HFFc6 (cell line): ENCODE measurements around the gene AP1S3. TPM values are rescaled to one million over a fixed set of nuclear protein-coding genes. Genes with fewer than 3 reads are reported as not detected.
A peak's percentile ranks its signal among the peaks of the same experiment; 100 is the strongest.

Source experiments
- DNase-seq: peaks from one replicate; pipeline ENCODE4 v3.0.0-alpha.2; 2018
- H3K27ac Mint-ChIP-seq: 2 replicates; pipeline ENCODE4 v1.8.0; 2020; ENCODE audit warnings: mild to moderate bottlenecking, mixed read lengths
- H3K27me3 Mint-ChIP-seq: 2 replicates; pipeline ENCODE4 v1.8.0; 2021; ENCODE audit warnings: mild to moderate bottlenecking, moderate library complexity, mixed read lengths; ENCODE audit not compliant: insufficient read depth
- H3K36me3 Mint-ChIP-seq: 2 replicates; pipeline ENCODE4 v1.8.0; 2021; ENCODE audit warnings: low read depth, mixed read lengths
- H3K4me1 Mint-ChIP-seq: 2 replicates; pipeline ENCODE4 v1.8.0; 2020; ENCODE audit warnings: low read depth, mixed read lengths
- H3K4me3 Mint-ChIP-seq: 2 replicates; pipeline ENCODE4 v1.8.0; 2020; ENCODE audit warnings: mild to moderate bottlenecking, moderate library complexity, mixed read lengths
- H3K9me3 Mint-ChIP-seq: 2 replicates; pipeline ENCODE4 v1.8.0; 2020; ENCODE audit warnings: mild to moderate bottlenecking, mixed read lengths
- CTCF ChIP-seq: fragments of 200-600 bp; sonication (generic); IDR thresholded peaks from 2 replicates; pipeline ENCODE4 v1.5.0; 2021; ENCODE audit warnings: antibody characterized with exemption, mild to moderate bottlenecking
- total RNA-seq, 6 experiments: library from RNA; stranded (reverse); fragmentation: NEBNext Ultra II Directional; extraction: Animal tissue kit (Norgen Biotek cat#: 25700); gene quantifications; 2 replicates in 1 of 6; 3 replicates in 5 of 6; pipeline ENCODE4 v1.2.3, GENCODE V29; 2021

The AP1S3 gene
- total RNA-seq, 6 experiments from 2014 or later: 7.4 to 12.7 (median 9.9) TPM

- Mint-ChIP-seq H3K9me3 (no peaks in the 10 kb centered on the region), H3K27me3 (no peaks in the 10 kb centered on the region), H3K4me1 (no peaks in the 10 kb centered on the region), H3K4me3 (no peak overlapping the region), H3K36me3 (no peaks in the 10 kb centered on the region), H3K27ac (no peak overlapping the region)
- no peak for TF ChIP-seq CTCF
- no peak for DNase-seq
Observed at GRCh38 chr2:223781560-223781959, 55.8 kb downstream of the AP1S3 start.

GRCh38 chr2:223779877-223780276, 57.5 kb downstream of the AP1S3 start:
- Mint-ChIP-seq H3K27ac (no peak overlapping the region), H3K27me3 (no peaks in the 10 kb centered on the region), H3K9me3 (no peaks in the 10 kb centered on the region), H3K36me3 (no peaks in the 10 kb centered on the region), H3K4me1 (no peaks in the 10 kb centered on the region), H3K4me3 (no peak overlapping the region)
- peak; percentile 33 for DNase-seq
- TF ChIP-seq CTCF: peak; percentile 76

GRCh38 chr2:223774193-223774592, 63.2 kb downstream of the AP1S3 start:
- H3K4me3 Mint-ChIP-seq: no peak overlapping the region
- no peak overlapping the region for H3K27ac Mint-ChIP-seq

GRCh38 chr2:223772363-223772762, 65.0 kb downstream of the AP1S3 start:
- no peak overlapping the region for H3K27ac Mint-ChIP-seq
- no peak for DNase-seq
- no peaks in the 10 kb centered on the region for H3K9me3 Mint-ChIP-seq
- no peaks in the 10 kb centered on the region for H3K27me3 Mint-ChIP-seq
- no peak for TF ChIP-seq CTCF
- no peak overlapping the region for H3K4me3 Mint-ChIP-seq
- no peaks in the 10 kb centered on the region for H3K4me1 Mint-ChIP-seq
- H3K36me3 Mint-ChIP-seq: peaks cover under 1% of the 10 kb centered on the region; the same call in 1 of the 2 replicates

More at GRCh38 chr2:223774193-223774592, 63.2 kb downstream of the AP1S3 start:
- H3K4me1 Mint-ChIP-seq: no peaks in the 10 kb centered on the region
- no peaks in the 10 kb centered on the region for H3K9me3 Mint-ChIP-seq
- no peak for DNase-seq
- no peaks in the 10 kb centered on the region for H3K36me3 Mint-ChIP-seq
- no peak for TF ChIP-seq CTCF
- H3K27me3 Mint-ChIP-seq: no peaks in the 10 kb centered on the region

GRCh38 chr2:223771475-223771874, 65.9 kb downstream of the AP1S3 start:
- Mint-ChIP-seq H3K27ac (no peak overlapping the region), H3K36me3 (peaks cover 4% of the 10 kb centered on the region; the same call in 1 of the 2 replicates), H3K9me3 (no peaks in the 10 kb centered on the region), H3K4me1 (no peaks in the 10 kb centered on the region), H3K27me3 (no peaks in the 10 kb centered on the region), H3K4me3 (no peak overlapping the region)
- TF ChIP-seq CTCF: no peak
- DNase-seq: no peak

GRCh38 chr2:223768179-223768578, 69.2 kb downstream of the AP1S3 start:
- H3K27ac Mint-ChIP-seq: no peak overlapping the region
- H3K9me3 Mint-ChIP-seq: no peaks in the 10 kb centered on the region
- TF ChIP-seq CTCF: no peak
- H3K4me3 Mint-ChIP-seq: no peak overlapping the region
- peaks cover 4% of the 10 kb centered on the region; the same call in 1 of the 2 replicates for H3K36me3 Mint-ChIP-seq
- DNase-seq: no peak
- peaks cover 3% of the 10 kb centered on the region for H3K27me3 Mint-ChIP-seq
- H3K4me1 Mint-ChIP-seq: no peaks in the 10 kb centered on the region
